BLaER1 (cell line): Measurements from ENCODE around the gene TACC3.
A peak's percentile ranks its signal among the peaks of the same experiment; 100 is the strongest.

Experiments used
- H3K27ac ChIP-seq: shearing (Covaris generic); formaldehyde crosslinking; 2 replicates; pipeline ENCODE4 v1.8.1; 2022
- H3K27me3 ChIP-seq: shearing (Covaris generic); formaldehyde crosslinking; 2 replicates; pipeline ENCODE4 v1.8.1; 2022
- H3K36me3 ChIP-seq: shearing (Covaris generic); formaldehyde crosslinking; 2 replicates; pipeline ENCODE4 v1.8.1; 2022
- H3K4me1 ChIP-seq: shearing (Covaris generic); formaldehyde crosslinking; 2 replicates; pipeline ENCODE4 v1.8.1; 2022
- H3K4me2 ChIP-seq: shearing (Covaris generic); formaldehyde crosslinking; 2 replicates; pipeline ENCODE4 v1.8.1; 2022
- H3K4me3 ChIP-seq: shearing (Covaris generic); formaldehyde crosslinking; 2 replicates; pipeline ENCODE4 v1.8.1; 2022
- H3K9ac ChIP-seq: shearing (Covaris generic); formaldehyde crosslinking; 2 replicates; pipeline ENCODE4 v1.8.1; 2022
- H3K9me3 ChIP-seq: shearing (Covaris generic); formaldehyde crosslinking; 2 replicates; pipeline ENCODE4 v1.8.1; 2022
- H4K20me1 ChIP-seq: shearing (Covaris generic); formaldehyde crosslinking; 2 replicates; pipeline ENCODE4 v1.8.1; 2022
- Cebpa-rat ChIP-seq: shearing (Covaris generic); IDR thresholded peaks from 2 replicates; pipeline ENCODE4 v1.8.1; 2022

TACC3 gene

GRCh38 chr4:1715002-1715758 is 6.1 kb upstream of the TACC3 start:
- Histone ChIP-seq H3K27ac (peak overlapping the region; percentile 100), H3K9me3 (no peaks in the 10 kb centered on the region), H3K4me2 (peak overlapping the region; percentile 98), H3K4me1 (peaks cover 79% of the 10 kb centered on the region), H3K27me3 (no peaks in the 10 kb centered on the region), H3K36me3 (peaks cover 30% of the 10 kb centered on the region), H3K9ac (peak overlapping the region; percentile 100), H3K4me3 (peak overlapping the region; percentile 98), H4K20me1 (peaks cover 80% of the 10 kb centered on the region)
- no peak for TF ChIP-seq Cebpa-rat

GRCh38 chr4:1716065-1716945 is 5.0 kb upstream of the TACC3 start:
- Histone ChIP-seq H3K9me3 (no peaks in the 10 kb centered on the region), H3K4me1 (peaks cover 72% of the 10 kb centered on the region), H3K4me3 (peak overlapping the region; percentile 98), H3K36me3 (peaks cover 24% of the 10 kb centered on the region), H3K9ac (peak overlapping the region; percentile 100), H3K27ac (peak overlapping the region; percentile 100), H4K20me1 (peaks cover 68% of the 10 kb centered on the region), H3K4me2 (peak overlapping the region; percentile 98), H3K27me3 (no peaks in the 10 kb centered on the region)
- no peak for TF ChIP-seq Cebpa-rat

DNA sequence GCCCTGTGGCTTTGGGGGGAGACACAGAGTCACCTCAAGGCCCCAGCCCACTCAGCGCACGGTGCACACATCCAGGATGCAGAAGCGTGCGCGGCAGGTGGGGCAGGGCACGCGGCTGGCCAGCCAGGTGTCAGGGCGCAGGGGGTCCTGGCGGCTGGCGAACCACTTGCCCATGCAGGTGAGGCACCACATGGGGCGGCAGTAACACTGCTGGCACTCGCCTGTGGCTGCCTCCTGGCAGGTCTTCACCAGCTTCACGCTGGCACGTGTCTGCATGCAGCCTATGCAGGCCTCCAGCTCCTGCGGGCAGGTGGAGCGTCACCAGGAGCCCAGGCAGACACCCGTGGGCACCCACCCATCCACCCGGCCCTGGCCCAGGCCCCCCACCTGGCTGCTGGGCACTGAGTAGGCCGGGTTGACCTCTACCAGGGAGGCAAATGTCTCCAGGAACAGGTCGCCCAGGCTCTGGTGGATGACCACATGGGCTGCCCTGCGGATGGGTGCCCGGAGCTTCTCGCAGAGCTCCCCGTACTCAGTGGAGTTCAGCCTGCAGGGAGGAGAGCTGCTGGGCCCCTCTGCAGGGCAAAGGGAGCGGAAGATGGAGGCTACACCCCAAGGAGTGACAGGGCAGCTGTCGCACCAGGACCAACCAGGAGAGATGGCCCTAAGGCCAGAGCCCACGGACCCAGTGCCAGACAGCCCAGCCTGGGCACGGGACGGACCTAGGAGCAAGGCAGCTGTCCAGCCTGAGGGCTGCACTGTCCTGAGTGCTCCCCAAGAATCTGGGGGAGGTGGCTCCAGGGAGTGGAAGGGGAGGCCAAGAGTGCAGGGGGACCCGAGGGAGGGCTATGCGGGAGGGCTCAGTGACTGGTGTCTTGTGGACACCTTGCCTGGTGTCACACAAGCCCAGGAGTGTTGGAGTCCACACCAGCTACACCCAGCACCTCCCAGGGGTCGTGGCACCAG is 3.9 kb upstream of the TACC3 start:
- Histone ChIP-seq H3K36me3 (peaks cover 24% of the 10 kb centered on the region), H4K20me1 (peaks cover 72% of the 10 kb centered on the region), H3K9me3 (no peaks in the 10 kb centered on the region), H3K27ac (peak overlapping the region; percentile 100), H3K4me2 (peak overlapping the region; percentile 98), H3K4me3 (peak overlapping the region; percentile 98), H3K27me3 (no peaks in the 10 kb centered on the region), H3K9ac (peak overlapping the region; percentile 100), H3K4me1 (peaks cover 79% of the 10 kb centered on the region)
- TF ChIP-seq Cebpa-rat = no peak

- peaks cover 80% of the 10 kb centered on the region for H4K20me1 ChIP-seq
- peak overlapping the region; percentile 98 for H3K4me2 ChIP-seq
- no peaks in the 10 kb centered on the region for H3K27me3 ChIP-seq
- peak overlapping the region; percentile 98 for H3K4me3 ChIP-seq
- peak overlapping the region; percentile 100 for H3K27ac ChIP-seq
- peak overlapping the region; percentile 100 for H3K9ac ChIP-seq
- no peak for TF ChIP-seq Cebpa-rat
- peaks cover 86% of the 10 kb centered on the region for H3K4me1 ChIP-seq
- no peaks in the 10 kb centered on the region for H3K9me3 ChIP-seq
- peaks cover 25% of the 10 kb centered on the region for H3K36me3 ChIP-seq
Observed at GRCh38 chr4:1718095-1718850, 3.0 kb upstream of the TACC3 start.

GRCh38 chr4:1720163-1720983 is 948 bp upstream of the TACC3 start:
- peak overlapping the region; percentile 98 for H3K4me2 ChIP-seq
- H3K4me1 ChIP-seq = peaks cover 79% of the 10 kb centered on the region
- H3K9me3 ChIP-seq = no peaks in the 10 kb centered on the region
- no peak for TF ChIP-seq Cebpa-rat
- peaks cover 81% of the 10 kb centered on the region for H4K20me1 ChIP-seq
- peaks cover 46% of the 10 kb centered on the region for H3K36me3 ChIP-seq
- no peaks in the 10 kb centered on the region for H3K27me3 ChIP-seq
- peak overlapping the region; percentile 98 for H3K4me3 ChIP-seq
- H3K27ac ChIP-seq = peak overlapping the region; percentile 100
- peak overlapping the region; percentile 100 for H3K9ac ChIP-seq

DNA sequence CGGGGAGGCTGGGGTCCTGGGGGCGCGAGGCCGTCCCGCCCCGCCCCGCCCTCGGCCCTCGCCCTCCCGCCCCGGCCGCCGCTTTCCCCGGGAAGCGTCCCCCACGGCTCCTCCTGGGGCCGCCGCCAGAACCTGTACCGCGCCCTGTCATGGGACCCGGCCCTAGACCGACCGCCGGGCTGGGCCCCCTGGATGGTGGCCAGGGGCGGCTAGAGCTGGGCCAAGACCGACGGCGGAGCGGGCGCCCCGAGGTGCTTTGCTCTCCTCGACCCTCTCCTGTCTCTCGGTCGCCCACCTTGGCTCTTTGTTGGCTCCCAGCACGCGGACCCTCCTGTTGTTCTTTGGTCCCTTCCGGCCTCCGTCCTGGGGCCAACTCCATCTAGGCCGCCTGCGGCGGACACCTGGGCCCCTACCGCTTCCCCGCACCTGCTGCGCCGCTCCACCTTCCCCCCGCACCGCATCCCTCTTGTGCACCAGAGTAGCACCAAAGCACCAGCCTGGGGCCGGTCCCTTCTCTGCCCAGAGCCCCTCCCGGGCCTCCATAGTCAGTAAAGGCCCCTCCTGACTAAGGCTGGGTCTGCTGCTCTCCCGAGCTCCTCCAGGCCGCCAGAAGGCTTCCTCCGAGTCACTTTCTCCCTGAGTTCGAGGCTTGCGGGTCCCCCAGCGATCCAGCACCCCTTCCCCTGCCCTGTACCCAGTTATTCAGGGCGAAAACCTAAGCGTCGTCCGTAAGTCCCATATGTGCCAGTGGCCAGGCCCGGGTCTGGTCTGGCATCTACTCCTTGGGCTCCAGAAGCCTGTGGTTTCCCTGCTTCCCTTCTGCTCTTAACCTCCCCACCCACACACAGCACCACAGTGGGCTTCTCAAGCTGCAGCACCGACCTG is 587 bp downstream of the TACC3 start:
- TF ChIP-seq Cebpa-rat = no peak
- peak overlapping the region; percentile 91 for H3K4me2 ChIP-seq
- no peaks in the 10 kb centered on the region for H3K9me3 ChIP-seq
- peak overlapping the region; percentile 87 for H3K9ac ChIP-seq
- peak overlapping the region; percentile 98 for H3K4me3 ChIP-seq
- peaks cover 79% of the 10 kb centered on the region for H3K4me1 ChIP-seq
- peaks cover 56% of the 10 kb centered on the region for H3K36me3 ChIP-seq
- H3K27me3 ChIP-seq = no peaks in the 10 kb centered on the region
- H4K20me1 ChIP-seq = peaks cover 80% of the 10 kb centered on the region
- peak overlapping the region; percentile 87 for H3K27ac ChIP-seq

- H3K4me3 ChIP-seq = peak overlapping the region; percentile 98
- peak overlapping the region; percentile 87 for H3K27ac ChIP-seq
- peaks cover 56% of the 10 kb centered on the region for H3K36me3 ChIP-seq
- no peaks in the 10 kb centered on the region for H3K27me3 ChIP-seq
- H3K4me2 ChIP-seq = peak overlapping the region; percentile 91
- H3K9ac ChIP-seq = peak overlapping the region; percentile 87
- H3K9me3 ChIP-seq = no peaks in the 10 kb centered on the region
- TF ChIP-seq Cebpa-rat = no peak
- H4K20me1 ChIP-seq = peaks cover 80% of the 10 kb centered on the region
- H3K4me1 ChIP-seq = peaks cover 79% of the 10 kb centered on the region
Observed at GRCh38 chr4:1722551-1723118, 1.3 kb downstream of the TACC3 start.
